HCT116 (cell line): ENCODE data around the gene MAPK1IP1L. TPM values are rescaled to one million over a fixed set of nuclear protein-coding genes. Genes with fewer than 3 reads are reported as not detected.

Experiments used
- ATAC-seq: fragments of 200-7000 bp; cut with Tn5 transposase; 2 replicates; pipeline ENCODE4 v1.9.1; 2020; ENCODE audit warnings: mild to moderate bottlenecking, moderate library complexity
- BruUV-seq: library from RNA; stranded (reverse); fragments of 400-500 nt; replicated peaks from 2 replicates; lab custom pipeline; 2021; lab: Mats Ljungman, UMichigan
- CTCF ChIA-PET: fragments of 300-600 bp; sonication (Branson Sonifier 250); formaldehyde crosslinking; loops from one replicate; lab custom pipeline; 2021; ENCODE audit warnings: antibody characterized with exemption; lab: Charles Lee
- POLR2A ChIA-PET: fragments of 300-600, 350-600 bp; sonication (Branson Sonifier 250); formaldehyde crosslinking; loops from one replicate; lab custom pipeline; 2021; ENCODE audit warnings: antibody characterized with exemption; lab: Charles Lee
- RAD21 ChIA-PET, 2 experiments: fragments of 300-600 bp; sonication (Branson Sonifier 250); formaldehyde crosslinking; loops; one replicate each; lab custom pipeline; 2023; ENCODE audit warnings: low total read pairs in 2 of 2; ENCODE audit not compliant: uncharacterized antibody in 2 of 2, unreplicated experiment in 2 of 2, low non-redundant PET in 1 of 2; lab: Charles Lee
- DNase-seq: peaks from one replicate; pipeline ENCODE4 v3.0.0-alpha.2; 2010; ENCODE audit warnings: low read depth, low spot score
- H2AFZ ChIP-seq: fragments of 200-600 bp; shearing (Covaris generic), sonication (generic); 2 replicates; pipeline ENCODE4 v1.6.1; 2017; ENCODE audit warnings: low read depth, mixed run types, mixed read lengths, antibody characterized with exemption, low read length; ENCODE audit not compliant: poor library complexity, severe bottlenecking
- H3K27ac ChIP-seq: 2 replicates; pipeline ENCODE4 v1.5.1; 2012; ENCODE audit warnings: low read depth, low read length
- H3K27me3 ChIP-seq: fragments of 200-600 bp; sonication (generic); 2 replicates; pipeline ENCODE4 v1.6.1; 2016; ENCODE audit warnings: mixed run types, low read length, mixed read lengths; ENCODE audit not compliant: insufficient read depth
- H3K36me3 ChIP-seq, 2 experiments: fragments of 200-500 bp in 1 of 2; fragments of 200-600 bp in 1 of 2; sonication (Bioruptor generic) in 1 of 2; sonication (generic) in 1 of 2; 2 replicates each; pipeline versions ENCODE4 v1.5.1 to v1.6.1; 2014 to 2016; ENCODE audit warnings: low read length in 2 of 2, inconsistent platforms in 1 of 2, mixed read lengths in 1 of 2, mixed run types in 1 of 2; ENCODE audit not compliant: insufficient read depth in 2 of 2, control insufficient read depth in 1 of 2
- H3K4me1 ChIP-seq, 2 experiments: fragments of 200-600 bp in 1 of 2; sonication (generic) in 1 of 2; 2 replicates each; pipeline versions ENCODE4 v1.5.1 to v1.6.1; 2012 to 2017; ENCODE audit warnings: low read length in 2 of 2, inconsistent platforms in 1 of 2, mild to moderate bottlenecking in 1 of 2, mixed read lengths in 1 of 2, mixed run types in 1 of 2, moderate library complexity in 1 of 2; ENCODE audit not compliant: insufficient read depth in 2 of 2, control insufficient read depth in 1 of 2
- H3K4me2 ChIP-seq: fragments of 200-600 bp; sonication (generic); 2 replicates; pipeline ENCODE4 v1.6.1; 2017; ENCODE audit warnings: mixed run types, low read length, mixed read lengths
- H3K4me3 ChIP-seq, 2 experiments: fragments of 200-600 bp in 1 of 2; sonication (generic) in 1 of 2; replicated peaks in 1 of 2; 2 replicates each; pipeline ENCODE4 v1.5.1; 2011 to 2016; ENCODE audit warnings: low read length in 2 of 2, control low read depth in 1 of 2, low read depth in 1 of 2, mild to moderate bottlenecking in 1 of 2, mixed read lengths in 1 of 2, mixed run types in 1 of 2
- H3K79me2 ChIP-seq: fragments of 200-600 bp; sonication (generic); 2 replicates; pipeline ENCODE4 v1.6.1; 2017; ENCODE audit warnings: mild to moderate bottlenecking, mixed run types, low read length, moderate library complexity, mixed read lengths; ENCODE audit not compliant: insufficient read depth
- H3K9ac ChIP-seq: fragments of 200-600 bp; sonication (generic); 2 replicates; pipeline ENCODE4 v1.6.1; 2016; ENCODE audit warnings: low read length, mixed read lengths
- H3K9me2 ChIP-seq: fragments of 200-600 bp; sonication (generic), shearing (Covaris generic); 2 replicates; pipeline ENCODE4 v1.6.1; 2017; ENCODE audit warnings: mixed run types, mild to moderate bottlenecking, moderate library complexity; ENCODE audit not compliant: insufficient read depth
- H3K9me3 ChIP-seq, 2 experiments: fragments of 200-500 bp in 1 of 2; fragments of 200-600 bp in 1 of 2; sonication (Bioruptor generic) in 1 of 2; sonication (generic) in 1 of 2; 2 replicates each; pipeline ENCODE4 v1.6.1; 2014 to 2017; ENCODE audit warnings: low read length in 2 of 2, mixed read lengths in 2 of 2, inconsistent platforms in 1 of 2, low read depth in 1 of 2, mild to moderate bottlenecking in 1 of 2, mixed run types in 1 of 2, moderate library complexity in 1 of 2; ENCODE audit not compliant: control insufficient read depth in 1 of 2, insufficient read depth in 1 of 2
- H4K20me1 ChIP-seq: fragments of 200-600 bp; sonication (generic), shearing (Covaris generic); 2 replicates; pipeline ENCODE4 v1.6.1; 2017; ENCODE audit warnings: mixed run types, mild to moderate bottlenecking, moderate library complexity; ENCODE audit not compliant: insufficient read depth
- CBX3 ChIP-seq: IDR thresholded peaks from 2 replicates; pipeline ENCODE4 v1.6.1; 2012; ENCODE audit warnings: low read depth
- CEBPB ChIP-seq: IDR thresholded peaks from 2 replicates; pipeline ENCODE4 v1.6.1; 2012; ENCODE audit warnings: low read depth
- CTCF ChIP-seq, 3 experiments: fragments of 200-600 bp in 1 of 3; sonication (generic) in 1 of 3; IDR thresholded peaks in 2 of 3; conservative IDR thresholded peaks in 1 of 3; 2 replicates each; pipeline ENCODE4 v1.5.1; 2012 to 2017; ENCODE audit warnings: low read depth in 2 of 3, low read length in 2 of 3, antibody characterized with exemption in 1 of 3, borderline replicate concordance in 1 of 3, control low read depth in 1 of 3, mild to moderate bottlenecking in 1 of 3, mixed read lengths in 1 of 3, mixed run types in 1 of 3, moderate library complexity in 1 of 3; ENCODE audit not compliant: insufficient read depth in 1 of 3
- ELF1 ChIP-seq: IDR thresholded peaks from 2 replicates; pipeline ENCODE4 v1.6.1; 2012; ENCODE audit warnings: low read depth, borderline replicate concordance
- EZH2 ChIP-seq: fragments of 200-600 bp; sonication (generic); IDR thresholded peaks from 2 replicates; pipeline ENCODE4 v1.6.1; 2017; ENCODE audit warnings: antibody characterized with exemption, mixed run types
- EZH2phosphoT487 ChIP-seq: fragments of 200-600 bp; IDR thresholded peaks from 2 replicates; pipeline ENCODE4 v1.6.1; 2018; ENCODE audit warnings: antibody characterized with exemption, borderline replicate concordance
- FOSL1 ChIP-seq: IDR thresholded peaks from 2 replicates; pipeline ENCODE4 v1.6.1; 2012; ENCODE audit warnings: low read depth
- JUND ChIP-seq: IDR thresholded peaks from 2 replicates; pipeline ENCODE4 v1.6.1; 2012
- MAX ChIP-seq: IDR thresholded peaks from 2 replicates; pipeline ENCODE4 v1.6.1; 2012
- POLR2A ChIP-seq: IDR thresholded peaks from 2 replicates; pipeline ENCODE4 v1.7.0; 2011; ENCODE audit warnings: borderline replicate concordance; ENCODE audit not compliant: insufficient read depth, insufficient read length; ENCODE audit errors: extremely low read depth
- POLR2AphosphoS5 ChIP-seq: IDR thresholded peaks from 2 replicates; pipeline ENCODE4 v1.6.1; 2011; ENCODE audit warnings: mild to moderate bottlenecking, low read depth, low read length, moderate library complexity
- RAD21 ChIP-seq: IDR thresholded peaks from 2 replicates; pipeline ENCODE4 v1.6.1; 2012; ENCODE audit warnings: low read depth, mild to moderate bottlenecking
- SIN3A ChIP-seq: IDR thresholded peaks from 2 replicates; pipeline ENCODE4 v1.6.1; 2012; ENCODE audit warnings: low read depth
- TCF7L2 ChIP-seq: IDR thresholded peaks from 2 replicates; pipeline ENCODE4 v1.7.0; 2011; ENCODE audit warnings: borderline replicate concordance, inconsistent platforms; ENCODE audit not compliant: insufficient read depth, insufficient read length; ENCODE audit errors: extremely low read depth
- ZNF274 ChIP-seq: fragments of 200-500 bp; sonication (Bioruptor generic); IDR thresholded peaks from 2 replicates; pipeline ENCODE4 v1.6.1; 2014; ENCODE audit warnings: mild to moderate bottlenecking, low read depth, low read length, inconsistent platforms
- intact Hi-C: fragments of 100-400 bp; cut with micrococcal nuclease; formaldehyde crosslinking; loops from 2 replicates; pipeline ENCODE4 v1.10.0; 2022
- total RNA-seq: library from RNA; stranded (reverse); gene quantifications from one replicate; pipeline ENCODE4 v1.2.1, GENCODE V29; 2021; ENCODE audit not compliant: unreplicated experiment
- TF ChIP-seq, protein P1 (sequence below): IDR thresholded peaks from 2 replicates; pipeline ENCODE4 v1.6.1; 2012
- TF ChIP-seq, protein P2 (sequence below): IDR thresholded peaks from 2 replicates; pipeline ENCODE4 v1.6.1; 2011; ENCODE audit warnings: mild to moderate bottlenecking, low read length, moderate library complexity; ENCODE audit not compliant: insufficient replicate concordance; ENCODE audit errors: extremely low read depth

MAPK1IP1L gene
- total RNA-seq, 1 experiment from 2014 or later, result 101 TPM

DNA sequence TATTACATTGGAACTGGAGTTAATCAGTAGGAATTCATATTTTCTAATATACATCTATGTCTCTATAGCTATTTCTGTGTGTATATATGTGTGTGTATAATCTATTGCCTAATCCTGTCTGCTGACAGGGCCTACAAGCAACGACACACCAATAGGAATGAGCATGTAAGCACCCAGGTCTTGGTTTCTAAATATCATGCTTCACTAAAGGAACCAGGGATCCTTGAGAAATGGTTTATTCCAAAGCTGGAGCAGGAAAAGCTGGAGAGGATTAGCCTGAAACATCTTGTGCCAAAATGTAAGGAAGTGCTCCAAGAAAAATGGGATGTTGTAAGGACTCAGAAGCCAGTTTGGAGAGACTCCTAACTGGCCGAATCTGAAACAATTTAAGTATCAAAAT, 48.3 kb downstream of the MAPK1IP1L start:
- Histone ChIP-seq H3K36me3 (peaks cover 0 to 4% of the 10 kb centered on the region in 2 experiments; a peak in 1 of 4 replicates), H2AFZ (no peak overlapping the region), H3K9me3 (peaks cover 3 to 6% of the 10 kb centered on the region in 2 experiments; a peak in 1 of 4 replicates), H3K4me2 (no peak overlapping the region), H3K9me2 (no peaks in the 10 kb centered on the region), H3K27ac (no peak overlapping the region), H4K20me1 (no peaks in the 10 kb centered on the region), H3K4me1 (peaks cover 32 to 48% of the 10 kb centered on the region in 2 experiments), H3K9ac (no peak overlapping the region), H3K4me3 (no peak overlapping the region), H3K79me2 (no peaks in the 10 kb centered on the region), H3K27me3 (no peaks in the 10 kb centered on the region)
- no TSS peak for BruUV-seq
- ATAC-seq (no peak), DNase-seq (no peak)
- intact Hi-C loops, result no loop called here
- RAD21 ChIA-PET, result no interaction called here
- TF ChIP-seq EZH2 (no peak), POLR2A (no peak), JUND (no peak), RAD21 (no peak), FOSL1 (no peak), TCF7L2 (no peak), MAX (no peak), CBX3 (no peak), CEBPB (no peak), EZH2phosphoT487 (no peak), SIN3A (no peak), POLR2AphosphoS5 (no peak), ZNF274 (no peak), CTCF (IDR thresholded peaks at IDR 0.05 in 2 of 3, conservative IDR thresholded peaks at IDR 0.05 in 1 of 3; ENCODE audit: borderline replicate concordance in 1 of 3, insufficient read depth in 1 of 3, low read depth in 2 of 3, low read length in 2 of 3) (no peak), ELF1 (no peak)
- TF ChIP-seq, protein P1, sequence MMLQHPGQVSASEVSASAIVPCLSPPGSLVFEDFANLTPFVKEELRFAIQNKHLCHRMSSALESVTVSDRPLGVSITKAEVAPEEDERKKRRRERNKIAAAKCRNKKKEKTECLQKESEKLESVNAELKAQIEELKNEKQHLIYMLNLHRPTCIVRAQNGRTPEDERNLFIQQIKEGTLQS, result no peak
- TF ChIP-seq, protein P2, sequence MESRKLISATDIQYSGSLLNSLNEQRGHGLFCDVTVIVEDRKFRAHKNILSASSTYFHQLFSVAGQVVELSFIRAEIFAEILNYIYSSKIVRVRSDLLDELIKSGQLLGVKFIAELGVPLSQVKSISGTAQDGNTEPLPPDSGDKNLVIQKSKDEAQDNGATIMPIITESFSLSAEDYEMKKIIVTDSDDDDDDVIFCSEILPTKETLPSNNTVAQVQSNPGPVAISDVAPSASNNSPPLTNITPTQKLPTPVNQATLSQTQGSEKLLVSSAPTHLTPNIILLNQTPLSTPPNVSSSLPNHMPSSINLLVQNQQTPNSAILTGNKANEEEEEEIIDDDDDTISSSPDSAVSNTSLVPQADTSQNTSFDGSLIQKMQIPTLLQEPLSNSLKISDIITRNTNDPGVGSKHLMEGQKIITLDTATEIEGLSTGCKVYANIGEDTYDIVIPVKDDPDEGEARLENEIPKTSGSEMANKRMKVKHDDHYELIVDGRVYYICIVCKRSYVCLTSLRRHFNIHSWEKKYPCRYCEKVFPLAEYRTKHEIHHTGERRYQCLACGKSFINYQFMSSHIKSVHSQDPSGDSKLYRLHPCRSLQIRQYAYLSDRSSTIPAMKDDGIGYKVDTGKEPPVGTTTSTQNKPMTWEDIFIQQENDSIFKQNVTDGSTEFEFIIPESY, result no peak
- CTCF ChIA-PET, result no interaction called here
- POLR2A ChIA-PET, result interaction anchor here (0.6 kb wide), 1 partner anchor 10 kb away, joined by 3 read pairs; no protein-coding TSS in a partner anchor
